Middle frontal gyrus (tissue), 1 donor: ENCODE data around the gene TTC34.

ENCODE experiments used
- DNase-seq: peaks from one replicate; pipeline ENCODE4 v3.0.0-alpha.2; 2015; ENCODE audit warnings: low spot score; ENCODE audit errors: extremely low spot score

Gene TTC34

GRCh38 chr1:2606881-2607621, 194.4 kb downstream of the TTC34 start:
- no peak for DNase-seq

- no peak for DNase-seq
These were observed 195.1 kb downstream of the TTC34 start for GRCh38 chr1:2606396-2606880.

GRCh38 chr1:2605509-2606395, 195.7 kb downstream of the TTC34 start:
- no peak for DNase-seq

GRCh38 chr1:2604844-2605508, 196.5 kb downstream of the TTC34 start:
- no peak for DNase-seq

GRCh38 chr1:2604156-2604843, 197.2 kb downstream of the TTC34 start:
- DNase-seq: no peak

- DNase-seq: no peak
These were observed 197.9 kb downstream of the TTC34 start for GRCh38 chr1:2603521-2604155.

GRCh38 chr1:2602866-2603520, 198.5 kb downstream of the TTC34 start:
- DNase-seq: no peak

- DNase-seq: no peak
These were observed 199.1 kb downstream of the TTC34 start for GRCh38 chr1:2602311-2602835.

GRCh38 chr1:2601721-2602303, 199.7 kb downstream of the TTC34 start:
- DNase-seq: no peak

- DNase-seq: no peak
These were observed 203.1 kb downstream of the TTC34 start for GRCh38 chr1:2598329-2598931.

GRCh38 chr1:2597441-2598328, 203.8 kb downstream of the TTC34 start:
- DNase-seq: no peak

- no peak for DNase-seq
These were observed 204.8 kb downstream of the TTC34 start for GRCh38 chr1:2596530-2597333.

- DNase-seq: no peak
These were observed 205.5 kb downstream of the TTC34 start for GRCh38 chr1:2595812-2596529.

GRCh38 chr1:2595261-2595811, 206.2 kb downstream of the TTC34 start:
- DNase-seq: no peak

GRCh38 chr1:2594641-2595131, 206.8 kb downstream of the TTC34 start:
- DNase-seq: no peak

- no peak for DNase-seq
These were observed 207.4 kb downstream of the TTC34 start for GRCh38 chr1:2594001-2594640.
